Stimulated activated CD4-positive, alpha-beta T cell treated with anti-CD3 and anti-CD28 coated beads, TNF-alpha, amount 100 ng/mL, for 48 hours (primary cell): ENCODE results near the gene MYO16.

Experiments
- DNase-seq, 3 donors: peaks; one replicate each; pipeline ENCODE4 v3.0.0-alpha.2; 2020; ENCODE audit warnings: low read depth in 3 of 3

MYO16 gene

GRCh38 chr13:108663710-108664109 lies 34.3 kb downstream of the MYO16 start:
- no peak for DNase-seq

- no peak for DNase-seq
Measured at GRCh38 chr13:108667205-108667604, 37.8 kb downstream of the MYO16 start.

- DNase-seq, result no peak
Measured at GRCh38 chr13:108669381-108669780, 40.0 kb downstream of the MYO16 start.

- no peak for DNase-seq
Measured at GRCh38 chr13:108674346-108674745, 44.9 kb downstream of the MYO16 start.

GRCh38 chr13:108674771-108675170 lies 45.4 kb downstream of the MYO16 start:
- no peak for DNase-seq

- DNase-seq, result no peak
Measured at GRCh38 chr13:108676620-108677019, 47.2 kb downstream of the MYO16 start.

GRCh38 chr13:108677806-108678205 lies 48.4 kb downstream of the MYO16 start:
- no peak for DNase-seq

- no peak for DNase-seq
Measured at GRCh38 chr13:108680011-108680410, 50.6 kb downstream of the MYO16 start.

GRCh38 chr13:108681986-108682575 lies 52.7 kb downstream of the MYO16 start:
- no peak for DNase-seq

GRCh38 chr13:108682714-108683113 lies 53.3 kb downstream of the MYO16 start:
- DNase-seq, result no peak

GRCh38 chr13:108686027-108686426 lies 56.6 kb downstream of the MYO16 start:
- DNase-seq, result no peak

GRCh38 chr13:108690726-108691125 lies 61.3 kb downstream of the MYO16 start:
- DNase-seq, result no peak

GRCh38 chr13:108700422-108701170 lies 71.2 kb downstream of the MYO16 start:
- DNase-seq, result no peak

GRCh38 chr13:108702171-108702570 lies 72.8 kb downstream of the MYO16 start:
- DNase-seq, result no peak

GRCh38 chr13:108705031-108705430 lies 75.6 kb downstream of the MYO16 start:
- DNase-seq, result no peak

- no peak for DNase-seq
Measured at GRCh38 chr13:108707584-108707983, 78.2 kb downstream of the MYO16 start.

- no peak for DNase-seq
Measured at GRCh38 chr13:108708921-108709320, 79.5 kb downstream of the MYO16 start.

GRCh38 chr13:108711386-108711785 lies 82.0 kb downstream of the MYO16 start:
- no peak for DNase-seq

GRCh38 chr13:108725471-108725870 lies 96.1 kb downstream of the MYO16 start:
- no peak for DNase-seq

GRCh38 chr13:108728370-108728769 lies 99.0 kb downstream of the MYO16 start:
- no peak for DNase-seq

GRCh38 chr13:108733022-108733560 lies 103.7 kb downstream of the MYO16 start:
- DNase-seq, result no peak

GRCh38 chr13:108734676-108735075 lies 105.3 kb downstream of the MYO16 start:
- no peak for DNase-seq

- no peak for DNase-seq
Measured at GRCh38 chr13:108741930-108742329, 112.5 kb downstream of the MYO16 start.
